B cell (primary cell): ENCODE measurements around the gene SPTA1.

Experiments used
- CTCF ChIP-seq: fragments of 200-600 bp; IDR thresholded peaks from one replicate; pipeline ENCODE4 v1.8.0; 2022; ENCODE audit warnings: antibody characterized with exemption, mild to moderate bottlenecking
- EZH2 ChIP-seq: IDR thresholded peaks from 2 replicates; pipeline ENCODE4 v1.6.1; 2012; ENCODE audit warnings: borderline replicate concordance, low read depth, mild to moderate bottlenecking, moderate library complexity, low read length; ENCODE audit not compliant: insufficient read depth, poor library complexity, severe bottlenecking

- TF ChIP-seq EZH2 = no peak
- TF ChIP-seq CTCF = no peak
These were observed 102.6 kb downstream of the SPTA1 start for GRCh38 chr1:158583962-158584361.
